GM12878 (cell line): ENCODE measurements around the gene ALPK1. TPM values are rescaled to one million over a fixed set of nuclear protein-coding genes. Genes with fewer than 3 reads are reported as not detected.

Experiments used
- BHLHE40 ChIP-seq, 2 experiments: fragments of 450-650 bp in 1 of 2; IDR thresholded peaks; 2 replicates each; pipeline ENCODE4 v1.6.1; 2011 to 2017; ENCODE audit warnings: low read depth in 2 of 2, borderline replicate concordance in 1 of 2, improper control_type of control experiment in 1 of 2, low read length in 1 of 2, mild to moderate bottlenecking in 1 of 2
- CEBPB ChIP-seq, 2 experiments: fragments of 150-350 bp in 1 of 2; IDR thresholded peaks; 2 replicates each; pipeline ENCODE4 v1.6.1; 2012 to 2014; ENCODE audit warnings: low read depth in 2 of 2, low read length in 2 of 2, borderline replicate concordance in 1 of 2, inconsistent platforms in 1 of 2
- CEBPZ ChIP-seq: fragments of 150-350 bp; IDR thresholded peaks from 2 replicates; pipeline ENCODE4 v1.6.1; 2016; ENCODE audit warnings: low read depth, low read length
- CREB1 ChIP-seq: IDR thresholded peaks from 2 replicates; pipeline ENCODE4 v1.6.1; 2012; ENCODE audit warnings: low read depth, mild to moderate bottlenecking, inconsistent platforms
- E2F8 ChIP-seq: fragments of 450-650 bp; IDR thresholded peaks from 2 replicates; pipeline ENCODE4 v1.6.1; 2018; ENCODE audit warnings: mild to moderate bottlenecking, low read depth, moderate library complexity; ENCODE audit not compliant: partially characterized antibody
- EED ChIP-seq: sonication (generic); IDR thresholded peaks from 2 replicates; pipeline ENCODE4 v1.6.1; 2016; ENCODE audit warnings: antibody characterized with exemption, low read depth
- ETV6 ChIP-seq, 2 experiments: fragments of 450-650 bp in 1 of 2; IDR thresholded peaks in 1 of 2; conservative IDR thresholded peaks in 1 of 2; 2 replicates each; pipeline ENCODE4 v1.6.1; 2014; ENCODE audit warnings: antibody characterized with exemption in 1 of 2, borderline replicate concordance in 1 of 2, low read depth in 1 of 2, mild to moderate bottlenecking in 1 of 2, moderate library complexity in 1 of 2
- FOS ChIP-seq: IDR thresholded peaks from 3 replicates; pipeline ENCODE4 v1.6.1; 2011; ENCODE audit warnings: borderline replicate concordance; ENCODE audit not compliant: insufficient read length; ENCODE audit errors: extremely low read depth
- FOXM1 ChIP-seq: IDR thresholded peaks from 2 replicates; pipeline ENCODE4 v1.6.1; 2012; ENCODE audit warnings: low read depth, mild to moderate bottlenecking, inconsistent platforms, low read length, moderate library complexity
- JUND ChIP-seq: IDR thresholded peaks from 2 replicates; pipeline ENCODE4 v1.6.1; 2012; ENCODE audit warnings: low read depth, mild to moderate bottlenecking, low read length, improper control_type of control experiment, moderate library complexity
- MYC ChIP-seq: IDR thresholded peaks from 2 replicates; pipeline ENCODE4 v1.6.1; 2011; ENCODE audit warnings: mild to moderate bottlenecking, low read length, moderate library complexity, inconsistent platforms; ENCODE audit not compliant: insufficient read depth, insufficient replicate concordance, insufficient read length, severe bottlenecking
- PAX5 ChIP-seq: IDR thresholded peaks from 2 replicates; pipeline ENCODE4 v1.6.1; 2011; ENCODE audit warnings: low read depth, low read length, borderline replicate concordance
- SIX5 ChIP-seq: IDR thresholded peaks from 2 replicates; pipeline ENCODE4 v1.6.1; 2011; ENCODE audit warnings: mild to moderate bottlenecking, low read depth, low read length, moderate library complexity; ENCODE audit not compliant: severe bottlenecking
- SMAD1 ChIP-seq: fragments of 450-650 bp; IDR thresholded peaks from 2 replicates; pipeline ENCODE4 v1.6.1; 2018; ENCODE audit warnings: mild to moderate bottlenecking, low read depth; ENCODE audit not compliant: partially characterized antibody
- SMAD5 ChIP-seq: IDR thresholded peaks from 2 replicates; pipeline ENCODE4 v1.6.1; 2016; ENCODE audit warnings: antibody characterized with exemption, low read depth
- YY1 ChIP-seq: IDR thresholded peaks from 2 replicates; pipeline ENCODE4 v1.6.1; 2011; ENCODE audit warnings: low read depth, mild to moderate bottlenecking, low read length
- polyA plus RNA-seq, 11 experiments: library from polyadenylated mRNA; depleted of rRNA in 4 of 11; unstranded in 6 of 11; stranded (reverse) in 5 of 11; fragments of >200 nt; fragmentation: Nextera tagmentation in 4 of 11; fragmentation: Illumina TruSeq in 1 of 11; extraction: Ambion mirVana in 4 of 11; extraction: Trizol in 1 of 11; gene quantifications; 1 replicate in 1 of 11; 2 replicates in 10 of 11; pipeline versions ENCODE4 v1.2.1 to v1.2.3, GENCODE V29; 2011 to 2016; ENCODE audit warnings: inconsistent platforms in 2 of 11, missing spikeins in 2 of 11, low read depth in 1 of 11
- total RNA-seq, 4 experiments: library from RNA; depleted of rRNA in 3 of 4; stranded (reverse); fragments of >200 nt in 3 of 4; fragmentation: Illumina TruSeq in 1 of 4; extraction: Trizol in 1 of 4; gene quantifications; 2 replicates each; pipeline versions ENCODE4 v1.2.1 to v1.2.3, GENCODE V29; 2013 to 2021
- TF ChIP-seq, protein P1 (sequence below): fragments of 450-650 bp; formaldehyde crosslinking; IDR thresholded peaks from 2 replicates; pipeline ENCODE4 v1.5.0; 2022; ENCODE audit warnings: mild to moderate bottlenecking, missing genetic modification characterization

The ALPK1 gene
- total and polyA plus RNA-seq, 10 of the 15 experiments (the other 5 are each of a cell fraction or from before 2014, with no cell fraction given), result 8.5 to 32.3 (median 22.6) TPM

DNA sequence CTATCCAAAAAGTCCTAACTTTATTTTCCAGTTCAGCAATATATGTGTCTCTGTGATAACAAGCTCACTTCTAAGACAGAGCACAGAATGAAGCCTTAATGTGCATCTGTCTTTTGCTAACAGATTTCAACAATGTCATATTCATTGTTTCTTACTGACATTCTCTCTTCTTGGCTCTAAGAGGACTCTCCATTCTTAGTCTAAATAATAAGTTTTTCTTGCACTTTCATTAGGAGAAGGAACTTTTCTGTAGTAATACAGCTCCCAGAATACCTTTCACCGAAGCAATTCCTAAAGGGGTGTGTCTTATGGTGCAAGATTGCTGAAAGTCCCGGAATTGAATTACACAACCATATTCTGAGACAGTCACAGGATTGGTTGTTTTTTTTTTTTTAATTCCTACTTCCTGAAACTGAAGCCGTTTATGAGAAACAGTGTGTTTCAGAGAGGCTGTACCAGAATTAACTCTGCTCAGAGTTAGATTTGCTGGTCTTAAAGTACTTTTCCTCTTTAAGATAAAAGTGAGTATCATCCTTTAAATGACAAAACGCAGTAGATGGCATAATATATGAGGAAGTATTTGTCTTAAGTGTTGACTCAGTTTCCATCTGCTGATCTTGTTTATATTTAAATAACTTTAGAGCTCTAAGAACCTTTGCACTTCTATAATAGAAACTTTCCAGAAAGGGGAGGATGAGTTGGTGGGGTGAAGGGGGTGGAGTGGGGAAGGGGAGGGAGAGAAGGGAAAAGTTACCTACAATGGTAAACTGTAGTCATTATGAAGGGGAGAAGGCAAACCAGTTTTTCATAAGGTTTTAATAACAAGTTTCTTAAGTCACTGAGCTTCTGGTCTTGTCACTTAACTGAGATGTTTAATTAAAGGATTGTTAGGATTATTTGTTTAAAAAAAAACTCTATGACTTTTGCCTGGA lies at the start of gene ALPK1 (continued):
- TF ChIP-seq SIX5 (no peak), YY1 (no peak), CEBPB (IDR thresholded peaks at IDR 0.05; ENCODE audit: borderline replicate concordance in 1 of 2, low read depth in 2 of 2, low read length in 2 of 2) (no peak), PAX5 (no peak), EED (0 out of 2 replicates have a peak, but pooled peaks have one; percentile 25), SMAD1 (peak; percentile 37), BHLHE40 (IDR thresholded peaks at IDR 0.05; ENCODE audit: borderline replicate concordance in 1 of 2, low read depth in 2 of 2, low read length in 1 of 2) (no peak), CEBPZ (no peak), ETV6 (conservative IDR thresholded peaks at IDR 0.05 in 1 of 2, IDR thresholded peaks at IDR 0.05 in 1 of 2; ENCODE audit: borderline replicate concordance in 1 of 2, low read depth in 1 of 2) (no peak), FOS (no peak), E2F8 (no peak), SMAD5 (no peak), JUND (no peak), MYC (no peak), CREB1 (0 out of 2 replicates have a peak, but pooled peaks have one; percentile 33), FOXM1 (peak; percentile 62; the same call in 1 of the 2 replicates)
- TF ChIP-seq, protein P1, sequence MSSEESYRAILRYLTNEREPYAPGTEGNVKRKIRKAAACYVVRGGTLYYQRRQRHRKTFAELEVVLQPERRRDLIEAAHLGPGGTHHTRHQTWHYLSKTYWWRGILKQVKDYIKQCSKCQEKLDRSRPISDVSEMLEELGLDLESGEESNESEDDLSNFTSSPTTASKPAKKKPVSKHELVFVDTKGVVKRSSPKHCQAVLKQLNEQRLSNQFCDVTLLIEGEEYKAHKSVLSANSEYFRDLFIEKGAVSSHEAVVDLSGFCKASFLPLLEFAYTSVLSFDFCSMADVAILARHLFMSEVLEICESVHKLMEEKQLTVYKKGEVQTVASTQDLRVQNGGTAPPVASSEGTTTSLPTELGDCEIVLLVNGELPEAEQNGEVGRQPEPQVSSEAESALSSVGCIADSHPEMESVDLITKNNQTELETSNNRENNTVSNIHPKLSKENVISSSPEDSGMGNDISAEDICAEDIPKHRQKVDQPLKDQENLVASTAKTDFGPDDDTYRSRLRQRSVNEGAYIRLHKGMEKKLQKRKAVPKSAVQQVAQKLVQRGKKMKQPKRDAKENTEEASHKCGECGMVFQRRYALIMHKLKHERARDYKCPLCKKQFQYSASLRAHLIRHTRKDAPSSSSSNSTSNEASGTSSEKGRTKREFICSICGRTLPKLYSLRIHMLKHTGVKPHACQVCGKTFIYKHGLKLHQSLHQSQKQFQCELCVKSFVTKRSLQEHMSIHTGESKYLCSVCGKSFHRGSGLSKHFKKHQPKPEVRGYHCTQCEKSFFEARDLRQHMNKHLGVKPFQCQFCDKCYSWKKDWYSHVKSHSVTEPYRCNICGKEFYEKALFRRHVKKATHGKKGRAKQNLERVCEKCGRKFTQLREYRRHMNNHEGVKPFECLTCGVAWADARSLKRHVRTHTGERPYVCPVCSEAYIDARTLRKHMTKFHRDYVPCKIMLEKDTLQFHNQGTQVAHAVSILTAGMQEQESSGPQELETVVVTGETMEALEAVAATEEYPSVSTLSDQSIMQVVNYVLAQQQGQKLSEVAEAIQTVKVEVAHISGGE (CRISPR knock-in tag), result no peak
- TF ChIP-seq, all 136 proteins: peak for 15
